Rectal smooth muscle tissue (tissue), 1 donor: ENCODE results near the gene KDM5C.
"Not testable (repeated sequence)": the region's sequence is repeated elsewhere in the genome, so short reads cannot be mapped to it uniquely, and the experiment has no call there.

ENCODE experiments used
- H3K27ac ChIP-seq: one replicate; pipeline ENCODE4 v1.7.0; 2013; ENCODE audit warnings: low read depth, low read length, inconsistent platforms
- H3K27me3 ChIP-seq: one replicate; pipeline ENCODE4 v1.7.0; 2013; ENCODE audit warnings: low read length; ENCODE audit not compliant: control insufficient read depth, insufficient read depth
- H3K36me3 ChIP-seq: one replicate; pipeline ENCODE4 v1.7.0; 2013; ENCODE audit warnings: low read length; ENCODE audit not compliant: control insufficient read depth, insufficient read depth
- H3K4me1 ChIP-seq: one replicate; pipeline ENCODE4 v1.7.0; 2013; ENCODE audit warnings: low read length; ENCODE audit not compliant: control insufficient read depth, insufficient read depth
- H3K4me3 ChIP-seq: one replicate; pipeline ENCODE4 v1.7.0; 2013; ENCODE audit warnings: low read length
- H3K9ac ChIP-seq: one replicate; pipeline ENCODE4 v1.7.0; 2013; ENCODE audit warnings: low read length

Gene KDM5C

GRCh38 chrX:53211391-53211978 lies 13.5 kb downstream of the KDM5C start:
- H3K36me3 ChIP-seq = peaks cover 64% of the 10 kb centered on the region
- H3K4me3 ChIP-seq = no peak overlapping the region
- no peak overlapping the region for H3K27ac ChIP-seq
- H3K27me3 ChIP-seq = no peaks in the 10 kb centered on the region
- H3K9ac ChIP-seq = no peak overlapping the region
- no peaks in the 10 kb centered on the region for H3K4me1 ChIP-seq

- no peaks in the 10 kb centered on the region for H3K4me1 ChIP-seq
- no peak overlapping the region for H3K27ac ChIP-seq
- no peak overlapping the region for H3K9ac ChIP-seq
- H3K36me3 ChIP-seq = peaks cover 80% of the 10 kb centered on the region
- no peaks in the 10 kb centered on the region for H3K27me3 ChIP-seq
- no peak overlapping the region for H3K4me3 ChIP-seq
Measured at GRCh38 chrX:53196678-53197077, 28.3 kb downstream of the KDM5C start.

- Histone ChIP-seq H3K36me3 (peaks cover 68% of the 10 kb centered on the region), H3K4me3 (no peak overlapping the region), H3K9ac (no peak overlapping the region), H3K27me3 (no peaks in the 10 kb centered on the region), H3K27ac (no peak overlapping the region), H3K4me1 (no peaks in the 10 kb centered on the region)
Measured at GRCh38 chrX:53195401-53195800, 29.6 kb downstream of the KDM5C start.

- Histone ChIP-seq H3K27me3 (no peaks in the 10 kb centered on the region), H3K4me3 (no peak overlapping the region), H3K4me1 (no peaks in the 10 kb centered on the region), H3K9ac (no peak overlapping the region), H3K36me3 (peaks cover 65% of the 10 kb centered on the region), H3K27ac (no peak overlapping the region)
Measured at GRCh38 chrX:53194308-53194707, 30.7 kb downstream of the KDM5C start.

GRCh38 chrX:53193093-53193492 lies 31.9 kb downstream of the KDM5C start:
- H3K36me3 ChIP-seq = peaks cover 54% of the 10 kb centered on the region

GRCh38 chrX:53190363-53190960 lies 34.5 kb downstream of the KDM5C start:
- H3K27ac ChIP-seq = no peak overlapping the region
- H3K36me3 ChIP-seq = peaks cover 30% of the 10 kb centered on the region
- H3K4me1 ChIP-seq = no peaks in the 10 kb centered on the region
- H3K4me3 ChIP-seq = no peak overlapping the region
- no peaks in the 10 kb centered on the region for H3K27me3 ChIP-seq
- H3K9ac ChIP-seq = no peak overlapping the region

More at GRCh38 chrX:53193093-53193492, 31.9 kb downstream of the KDM5C start:
- no peak overlapping the region for H3K9ac ChIP-seq
- no peaks in the 10 kb centered on the region for H3K4me1 ChIP-seq
- H3K4me3 ChIP-seq = no peak overlapping the region
- H3K27me3 ChIP-seq = no peaks in the 10 kb centered on the region
- H3K27ac ChIP-seq = no peak overlapping the region

- no peak overlapping the region for H3K4me3 ChIP-seq
- no peak overlapping the region for H3K27ac ChIP-seq
- no peaks in the 10 kb centered on the region for H3K27me3 ChIP-seq
- peaks cover 13% of the 10 kb centered on the region for H3K36me3 ChIP-seq
- H3K4me1 ChIP-seq = no peaks in the 10 kb centered on the region
- no peak overlapping the region for H3K9ac ChIP-seq
Measured at GRCh38 chrX:53188763-53189162, 36.2 kb downstream of the KDM5C start.

- Histone ChIP-seq H3K27me3 (no peaks in the 10 kb centered on the region), H3K27ac (no peak overlapping the region), H3K36me3 (peaks cover 5% of the 10 kb centered on the region), H3K9ac (no peak overlapping the region), H3K4me3 (no peak overlapping the region), H3K4me1 (no peaks in the 10 kb centered on the region)
Measured at GRCh38 chrX:53186351-53186750, 38.7 kb downstream of the KDM5C start.

- Histone ChIP-seq H3K36me3 (no peaks in the 10 kb centered on the region), H3K27me3 (no peaks in the 10 kb centered on the region), H3K9ac (no peak overlapping the region), H3K4me1 (no peaks in the 10 kb centered on the region), H3K4me3 (no peak overlapping the region), H3K27ac (no peak overlapping the region)
Measured at GRCh38 chrX:53184836-53185235, 40.2 kb downstream of the KDM5C start.

- Histone ChIP-seq H3K9ac (no peak overlapping the region), H3K27ac (no peak overlapping the region), H3K27me3 (no peaks in the 10 kb centered on the region), H3K36me3 (peaks cover 2% of the 10 kb centered on the region), H3K4me1 (no peaks in the 10 kb centered on the region), H3K4me3 (no peak overlapping the region)
Measured at GRCh38 chrX:53171356-53171755, 53.7 kb downstream of the KDM5C start.

GRCh38 chrX:53166103-53166502 lies 58.9 kb downstream of the KDM5C start:
- Histone ChIP-seq H3K4me1 (no peaks in the 10 kb centered on the region), H3K9ac (no peak overlapping the region), H3K4me3 (no peak overlapping the region), H3K27ac (no peak overlapping the region), H3K36me3 (no peaks in the 10 kb centered on the region), H3K27me3 (no peaks in the 10 kb centered on the region)

- H3K4me3 ChIP-seq, H3K9ac ChIP-seq, H3K27ac ChIP-seq, H3K36me3 ChIP-seq, H3K27me3 ChIP-seq, H3K4me1 ChIP-seq: not testable (repeated sequence)
Measured at GRCh38 chrX:53164566-53164965, 60.4 kb downstream of the KDM5C start.

GRCh38 chrX:53163436-53163835 lies 61.6 kb downstream of the KDM5C start:
- Histone ChIP-seq H3K27ac (no peak overlapping the region), H3K36me3 (no peaks in the 10 kb centered on the region)

More at GRCh38 chrX:53163436-53163835, 61.6 kb downstream of the KDM5C start:
- H3K4me3 ChIP-seq = no peak overlapping the region
- H3K27me3 ChIP-seq = no peaks in the 10 kb centered on the region
- no peak overlapping the region for H3K9ac ChIP-seq
- no peaks in the 10 kb centered on the region for H3K4me1 ChIP-seq
